Neuron (in vitro differentiated cells): ENCODE data around the gene DNAJC28.
A peak's percentile ranks its signal among the peaks of the same experiment; 100 is the strongest.
"Not testable (repeated sequence)": the region's sequence is repeated elsewhere in the genome, so short reads cannot be mapped to it uniquely, and the experiment has no call there.

ENCODE experiments used
- H2AFZ ChIP-seq: one replicate; pipeline ENCODE4 v1.6.1; 2013; ENCODE audit warnings: low read depth, mild to moderate bottlenecking, inconsistent platforms, low read length, moderate library complexity
- H3K27me3 ChIP-seq: one replicate; pipeline ENCODE4 v1.6.1; 2013; ENCODE audit warnings: low read length; ENCODE audit not compliant: insufficient read depth
- H3K36me3 ChIP-seq: one replicate; pipeline ENCODE4 v1.6.1; 2013; ENCODE audit warnings: low read length; ENCODE audit not compliant: insufficient read depth
- H3K4me1 ChIP-seq: one replicate; pipeline ENCODE4 v1.6.1; 2013; ENCODE audit warnings: low read length; ENCODE audit not compliant: insufficient read depth
- H3K4me3 ChIP-seq: 2 replicates; pipeline ENCODE4 v1.5.1; 2013; ENCODE audit warnings: mild to moderate bottlenecking, low read length, moderate library complexity
- H3K9me3 ChIP-seq: one replicate; pipeline ENCODE4 v1.6.1; 2013; ENCODE audit warnings: low read length

Gene DNAJC28

DNA sequence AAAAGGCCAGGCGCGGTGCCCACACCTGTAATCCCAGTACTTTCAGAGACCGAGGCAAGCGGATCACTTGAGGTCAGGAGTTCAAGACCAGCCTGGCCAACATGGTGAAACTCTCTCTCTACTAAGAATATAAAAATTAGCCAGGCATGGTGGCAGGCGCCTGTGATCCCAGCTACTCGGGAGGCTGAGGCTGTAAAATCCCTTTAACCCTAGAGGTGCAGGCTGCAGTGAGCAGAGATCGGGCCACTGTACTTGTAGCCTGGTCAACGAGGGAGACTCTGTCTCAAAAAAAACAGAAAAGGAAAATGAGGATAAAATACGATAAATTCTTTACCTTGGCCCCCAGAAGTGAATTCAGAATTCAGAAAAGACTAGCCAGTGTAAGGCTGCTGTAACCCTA is 13.3 kb downstream of the DNAJC28 start:
- Histone ChIP-seq H2AFZ (no peak overlapping the region), H3K4me3 (peak overlapping the region; percentile 95), H3K36me3 (no peaks in the 10 kb centered on the region), H3K9me3 (no peaks in the 10 kb centered on the region), H3K27me3 (no peaks in the 10 kb centered on the region), H3K4me1 (peaks cover 8% of the 10 kb centered on the region)

DNA sequence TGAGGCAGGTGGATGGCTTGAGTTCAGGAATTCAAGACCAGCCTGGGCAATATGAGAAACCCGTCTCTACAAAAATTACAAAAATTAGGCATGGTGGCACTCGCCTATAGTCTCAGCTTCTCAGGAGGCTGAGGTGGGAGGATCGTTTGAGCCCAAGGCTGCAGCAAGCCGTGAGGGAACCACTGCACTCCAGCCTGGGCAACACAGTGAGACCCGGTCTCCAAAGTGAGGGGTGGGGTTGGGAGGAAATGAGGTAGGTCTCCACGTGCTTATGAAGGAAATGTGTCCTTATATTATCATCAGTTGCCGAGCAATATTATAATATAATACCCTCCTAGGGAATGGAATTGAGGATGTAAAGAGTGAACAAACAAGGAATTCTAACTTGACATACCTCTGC is 14.4 kb downstream of the DNAJC28 start:
- H3K27me3 ChIP-seq = no peaks in the 10 kb centered on the region
- H3K9me3 ChIP-seq = no peaks in the 10 kb centered on the region
- no peak overlapping the region for H2AFZ ChIP-seq
- H3K36me3 ChIP-seq = no peaks in the 10 kb centered on the region
- peaks cover 8% of the 10 kb centered on the region for H3K4me1 ChIP-seq
- no peak overlapping the region for H3K4me3 ChIP-seq

DNA sequence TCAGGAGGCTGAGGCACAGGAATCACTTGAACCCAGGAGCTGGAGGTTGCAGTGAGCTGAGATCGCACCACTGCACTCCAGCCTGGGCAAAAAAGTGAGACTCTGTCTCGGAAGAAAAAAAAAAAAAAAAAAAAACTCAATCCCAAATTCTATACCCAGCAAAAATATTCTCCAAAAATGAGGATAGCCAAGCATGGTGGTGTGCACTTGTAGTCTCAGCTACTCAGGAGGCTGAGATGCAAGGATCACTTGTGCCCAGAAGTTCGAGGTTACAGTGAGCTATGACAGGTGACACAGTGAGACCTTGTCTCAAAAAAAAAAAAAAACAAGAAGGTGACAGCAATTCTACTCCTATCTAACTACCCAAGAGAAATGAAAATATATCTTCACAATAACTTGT is 18.2 kb downstream of the DNAJC28 start:
- no peaks in the 10 kb centered on the region for H3K27me3 ChIP-seq
- no peaks in the 10 kb centered on the region for H3K9me3 ChIP-seq
- H3K4me3 ChIP-seq = no peak overlapping the region
- no peaks in the 10 kb centered on the region for H3K36me3 ChIP-seq
- H2AFZ ChIP-seq = no peak overlapping the region
- peaks cover 2% of the 10 kb centered on the region for H3K4me1 ChIP-seq

DNA sequence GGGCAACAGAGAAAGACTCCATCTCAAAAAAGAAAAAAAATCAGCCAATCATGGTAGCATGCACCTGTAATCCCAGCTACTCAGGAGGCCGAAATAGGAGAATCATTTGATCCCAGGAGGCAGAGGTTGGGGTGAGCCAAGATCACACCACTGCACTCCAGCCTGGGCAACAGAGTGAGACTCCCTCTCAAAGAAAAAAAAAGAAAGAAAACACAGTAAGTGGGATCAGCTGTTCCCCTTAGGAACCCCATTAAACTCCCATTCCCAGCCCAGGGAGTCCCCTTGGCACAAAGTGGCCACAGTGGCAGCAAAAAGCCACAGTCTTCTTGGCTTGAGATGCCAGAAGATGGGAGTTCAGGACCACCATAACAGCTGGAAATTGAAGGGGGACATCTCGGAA is 20.8 kb downstream of the DNAJC28 start:
- Histone ChIP-seq H3K4me3 (no peak overlapping the region), H3K9me3 (no peaks in the 10 kb centered on the region), H3K36me3 (no peaks in the 10 kb centered on the region), H2AFZ (no peak overlapping the region), H3K4me1 (no peaks in the 10 kb centered on the region), H3K27me3 (no peaks in the 10 kb centered on the region)

DNA sequence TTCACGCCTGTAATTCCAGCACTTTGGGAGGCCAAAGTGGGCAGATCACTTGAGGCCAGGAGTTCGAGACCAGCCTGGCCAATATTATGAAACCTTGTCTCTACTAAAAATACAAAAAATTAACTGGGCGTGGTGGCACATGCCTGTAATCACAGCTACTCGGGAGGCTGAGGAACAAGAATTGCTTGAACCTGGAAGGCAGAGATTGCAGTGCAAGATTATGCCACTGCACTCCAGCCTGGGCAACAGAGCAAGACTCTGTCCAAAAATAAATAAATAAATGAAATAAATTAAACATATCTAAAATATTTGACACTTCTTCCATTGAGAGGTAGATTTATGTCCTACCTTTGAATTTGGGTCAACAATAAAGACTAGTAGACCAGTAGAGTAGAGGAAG is 22.3 kb downstream of the DNAJC28 start:
- H3K9me3 ChIP-seq = not testable (repeated sequence)

DNA sequence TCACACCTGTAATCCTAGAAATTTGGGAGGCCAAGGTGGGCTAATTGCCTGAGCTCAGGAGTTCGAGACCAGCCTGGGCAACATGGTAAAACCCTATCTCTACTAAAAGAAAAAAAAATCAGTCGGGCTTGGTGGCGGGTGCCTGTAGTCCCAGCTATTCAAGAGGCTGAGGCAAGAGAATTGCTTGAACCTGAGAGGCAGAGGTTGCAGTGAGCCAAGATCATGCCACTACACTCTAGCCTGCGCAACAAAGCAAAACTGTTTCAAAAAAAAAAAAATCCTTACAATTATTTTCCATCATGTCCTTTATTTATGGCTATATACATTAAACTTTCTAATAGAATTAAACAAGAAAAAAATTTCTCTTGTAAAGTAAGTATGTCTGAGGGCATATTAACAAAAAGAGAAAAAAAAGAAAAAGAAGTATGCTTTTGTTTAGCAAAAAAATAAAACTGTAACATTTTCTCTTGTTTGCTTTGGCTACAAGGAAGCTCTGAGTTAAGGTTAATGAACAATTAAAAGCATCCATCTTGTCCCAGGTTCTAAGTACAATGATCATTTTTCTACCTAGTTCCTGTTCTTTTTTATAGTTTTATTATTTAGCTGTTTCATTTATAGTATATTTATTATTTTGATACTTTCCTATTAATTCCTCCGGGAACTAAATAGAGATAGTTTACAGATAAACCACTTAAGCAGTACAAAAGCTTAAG is 29.8 kb downstream of the DNAJC28 start:
- Histone ChIP-seq H3K36me3 (peaks cover 2% of the 10 kb centered on the region), H3K27me3 (no peaks in the 10 kb centered on the region), H3K4me3 (no peak overlapping the region), H3K9me3 (no peaks in the 10 kb centered on the region), H2AFZ (no peak overlapping the region), H3K4me1 (no peaks in the 10 kb centered on the region)

More for the DNA sequence above, 22.3 kb downstream of the DNAJC28 start:
- not testable (repeated sequence) for H2AFZ ChIP-seq, H3K4me1 ChIP-seq, H3K36me3 ChIP-seq, H3K27me3 ChIP-seq, H3K4me3 ChIP-seq

DNA sequence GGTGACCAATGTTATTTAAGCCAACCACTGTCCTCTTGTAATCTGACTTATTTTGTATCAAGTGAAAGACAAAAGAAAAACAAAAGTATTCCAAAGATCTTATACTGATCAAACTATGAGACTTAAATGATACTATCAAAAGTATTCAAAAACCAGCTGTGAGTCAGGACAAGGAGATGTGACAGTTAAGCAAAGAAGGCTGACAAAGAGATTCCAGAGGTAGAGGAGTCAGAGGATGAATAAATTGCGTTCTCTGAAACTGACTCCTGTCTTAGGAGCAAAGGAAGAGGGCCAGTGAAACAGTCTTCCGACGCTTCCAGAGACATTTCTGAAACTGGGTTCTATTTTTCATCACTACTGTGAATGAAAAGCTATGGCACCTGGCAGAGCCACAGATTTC is 32.7 kb downstream of the DNAJC28 start:
- Histone ChIP-seq H2AFZ (no peak overlapping the region), H3K36me3 (peaks cover 8% of the 10 kb centered on the region), H3K4me1 (no peaks in the 10 kb centered on the region)

DNA sequence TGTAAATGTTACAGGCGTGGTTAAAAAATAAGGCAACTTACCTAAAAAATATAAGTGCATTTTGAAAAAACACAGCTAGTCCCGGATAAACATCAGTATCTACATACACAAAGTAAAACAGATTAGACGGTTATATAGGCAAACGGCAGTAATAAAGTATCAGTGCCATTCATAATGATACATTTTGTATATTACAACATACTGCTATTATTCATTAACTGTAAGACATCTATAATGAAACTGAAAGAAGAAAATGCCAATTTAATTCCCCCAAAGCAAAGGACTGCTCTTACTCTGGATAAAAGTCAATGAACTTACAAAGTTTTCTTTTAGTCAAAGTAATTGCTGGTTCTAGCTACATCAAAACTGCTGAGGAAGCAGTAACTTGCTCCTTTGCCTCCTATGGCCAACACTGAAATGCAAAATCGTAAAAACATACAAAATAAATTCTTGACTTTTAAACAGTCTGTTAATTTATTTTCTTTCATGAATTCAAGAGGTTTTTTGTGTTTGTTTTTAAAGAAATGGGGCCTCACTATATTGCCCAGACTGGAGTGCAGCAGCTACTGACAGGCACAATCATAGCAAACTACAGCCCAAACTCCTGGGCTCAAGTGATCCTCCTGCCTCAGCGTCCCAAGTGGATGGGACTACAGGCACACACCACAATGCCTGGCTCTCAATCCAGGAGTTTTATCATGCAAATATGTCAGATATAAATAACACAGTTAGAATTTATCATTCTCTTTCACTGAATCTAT is 35.6 kb downstream of the DNAJC28 start:
- Histone ChIP-seq H2AFZ (no peak overlapping the region), H3K27me3 (no peaks in the 10 kb centered on the region), H3K36me3 (peaks cover 8% of the 10 kb centered on the region), H3K4me3 (no peak overlapping the region), H3K4me1 (no peaks in the 10 kb centered on the region), H3K9me3 (no peaks in the 10 kb centered on the region)

More for the DNA sequence above, 32.7 kb downstream of the DNAJC28 start:
- no peaks in the 10 kb centered on the region for H3K27me3 ChIP-seq
- no peak overlapping the region for H3K4me3 ChIP-seq
- no peaks in the 10 kb centered on the region for H3K9me3 ChIP-seq

DNA sequence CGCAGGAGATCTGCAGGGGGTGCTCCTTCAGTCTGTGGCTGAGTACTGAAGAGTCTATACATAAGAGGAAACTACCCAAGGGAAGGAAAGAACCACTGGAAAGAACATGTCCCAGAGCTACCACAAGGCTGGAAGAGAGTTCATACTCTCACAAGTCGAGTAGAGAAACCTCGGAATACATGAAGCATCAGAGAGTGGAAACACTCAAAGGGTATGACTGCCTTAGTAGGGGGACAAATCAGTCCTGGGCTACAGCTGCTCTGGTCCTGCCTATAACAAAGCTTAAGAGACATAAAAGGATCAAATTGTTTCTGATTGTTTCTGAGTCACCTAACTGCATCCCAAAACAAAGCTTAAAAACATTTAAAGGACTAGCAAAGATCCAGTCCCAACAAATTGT is 39.2 kb downstream of the DNAJC28 start:
- H3K4me3 ChIP-seq = no peak overlapping the region
- H2AFZ ChIP-seq = no peak overlapping the region
- H3K9me3 ChIP-seq = no peaks in the 10 kb centered on the region
- H3K4me1 ChIP-seq = no peaks in the 10 kb centered on the region
- H3K36me3 ChIP-seq = peaks cover 8% of the 10 kb centered on the region
- no peaks in the 10 kb centered on the region for H3K27me3 ChIP-seq

DNA sequence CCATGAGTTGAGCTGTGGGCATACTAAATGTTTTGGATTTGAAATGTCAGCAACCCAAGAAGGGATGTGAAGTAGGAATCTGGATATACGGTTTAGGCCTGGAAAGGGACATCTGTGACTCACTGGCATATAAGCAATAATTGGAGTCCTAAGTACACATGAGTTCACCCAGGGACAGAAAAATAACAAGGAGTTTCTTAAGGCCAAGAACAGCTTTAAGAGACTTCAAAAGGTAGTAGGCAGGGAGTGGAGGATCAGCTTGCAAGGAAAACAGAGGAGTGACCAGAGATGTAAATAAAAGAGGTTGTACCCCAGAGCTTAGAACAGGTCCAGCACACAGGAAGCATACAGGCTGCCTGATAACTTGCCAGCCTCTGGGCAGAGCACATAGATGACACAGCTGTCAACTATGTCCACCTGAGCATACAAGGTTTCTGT is 39.9 kb downstream of the DNAJC28 start:
- Histone ChIP-seq H3K4me1 (no peaks in the 10 kb centered on the region), H3K27me3 (no peaks in the 10 kb centered on the region), H3K36me3 (peaks cover 8% of the 10 kb centered on the region), H3K9me3 (no peaks in the 10 kb centered on the region), H3K4me3 (no peak overlapping the region), H2AFZ (no peak overlapping the region)

DNA sequence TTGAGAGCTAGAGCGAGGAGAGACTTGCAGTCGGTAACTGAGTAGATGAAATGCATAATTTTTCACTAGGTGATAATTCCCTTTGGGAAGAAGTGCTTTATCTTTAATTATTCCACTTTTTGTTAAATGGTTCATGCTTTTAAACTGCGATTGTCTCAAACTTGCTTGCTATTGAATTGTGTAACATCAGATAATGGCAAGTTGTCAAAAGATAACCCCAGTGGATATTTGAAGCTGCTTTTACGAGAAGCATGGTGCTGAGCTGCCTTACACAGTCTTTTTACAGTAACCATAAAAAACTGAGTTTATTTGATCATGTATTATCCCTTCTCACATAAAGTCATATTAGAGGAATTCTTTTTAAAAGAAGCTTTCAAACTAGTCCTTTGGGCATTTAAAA is 41.9 kb downstream of the DNAJC28 start:
- Histone ChIP-seq H3K4me3 (no peak overlapping the region), H2AFZ (no peak overlapping the region), H3K27me3 (no peaks in the 10 kb centered on the region), H3K9me3 (no peaks in the 10 kb centered on the region), H3K36me3 (peaks cover 6% of the 10 kb centered on the region), H3K4me1 (no peaks in the 10 kb centered on the region)

DNA sequence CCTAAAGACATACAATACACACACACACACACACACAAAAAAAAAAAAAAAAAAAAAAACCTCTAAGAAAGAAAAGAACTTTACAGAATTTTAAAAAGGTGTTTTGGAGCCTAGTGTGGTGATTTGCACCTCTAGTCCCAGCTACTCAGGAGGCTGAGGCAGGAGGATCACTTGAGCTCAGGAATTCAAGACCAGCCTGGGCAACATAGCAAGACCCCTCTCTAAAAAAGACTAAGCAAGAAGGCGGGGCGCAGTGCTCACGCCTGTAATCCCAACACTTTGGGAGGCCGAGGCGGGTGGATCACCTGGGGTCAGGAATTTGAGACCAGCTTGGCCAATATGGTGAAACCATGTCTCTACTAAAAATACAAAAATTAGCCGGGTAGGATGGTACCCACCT is 44.9 kb downstream of the DNAJC28 start:
- H2AFZ ChIP-seq, H3K4me3 ChIP-seq, H3K36me3 ChIP-seq, H3K9me3 ChIP-seq, H3K4me1 ChIP-seq, H3K27me3 ChIP-seq: not testable (repeated sequence)

DNA sequence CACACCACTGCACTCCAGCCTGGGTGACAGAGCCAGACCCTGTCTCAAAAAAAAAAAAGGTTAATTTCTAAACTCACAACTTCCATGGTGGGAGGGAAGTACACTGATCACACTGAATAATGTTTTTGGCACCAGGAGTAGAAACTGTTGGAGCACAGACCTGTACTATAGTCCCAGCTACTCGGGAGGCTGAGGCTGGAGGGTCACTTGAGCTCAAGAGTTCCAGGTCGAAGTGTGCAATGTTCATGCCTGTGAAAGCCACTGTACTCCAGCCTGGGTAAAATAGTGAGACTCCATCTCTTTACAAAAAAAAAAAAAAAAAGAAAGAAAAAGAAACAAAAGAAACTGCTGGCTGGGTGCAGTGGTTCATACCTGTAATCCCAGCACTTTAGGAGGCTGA is 47.0 kb downstream of the DNAJC28 start:
- Histone ChIP-seq H3K36me3 (no peaks in the 10 kb centered on the region), H3K4me1 (no peaks in the 10 kb centered on the region), H3K9me3 (no peaks in the 10 kb centered on the region), H3K27me3 (no peaks in the 10 kb centered on the region), H2AFZ (no peak overlapping the region), H3K4me3 (no peak overlapping the region)
